ENCODE measurements around the gene SLC25A53. TPM values are rescaled to one million over a fixed set of nuclear protein-coding genes. Genes with fewer than 3 reads are reported as not detected.

The SLC25A53 gene
- total RNA-seq, 1 donor from 2014 or later = 5.2 TPM

DNA sequence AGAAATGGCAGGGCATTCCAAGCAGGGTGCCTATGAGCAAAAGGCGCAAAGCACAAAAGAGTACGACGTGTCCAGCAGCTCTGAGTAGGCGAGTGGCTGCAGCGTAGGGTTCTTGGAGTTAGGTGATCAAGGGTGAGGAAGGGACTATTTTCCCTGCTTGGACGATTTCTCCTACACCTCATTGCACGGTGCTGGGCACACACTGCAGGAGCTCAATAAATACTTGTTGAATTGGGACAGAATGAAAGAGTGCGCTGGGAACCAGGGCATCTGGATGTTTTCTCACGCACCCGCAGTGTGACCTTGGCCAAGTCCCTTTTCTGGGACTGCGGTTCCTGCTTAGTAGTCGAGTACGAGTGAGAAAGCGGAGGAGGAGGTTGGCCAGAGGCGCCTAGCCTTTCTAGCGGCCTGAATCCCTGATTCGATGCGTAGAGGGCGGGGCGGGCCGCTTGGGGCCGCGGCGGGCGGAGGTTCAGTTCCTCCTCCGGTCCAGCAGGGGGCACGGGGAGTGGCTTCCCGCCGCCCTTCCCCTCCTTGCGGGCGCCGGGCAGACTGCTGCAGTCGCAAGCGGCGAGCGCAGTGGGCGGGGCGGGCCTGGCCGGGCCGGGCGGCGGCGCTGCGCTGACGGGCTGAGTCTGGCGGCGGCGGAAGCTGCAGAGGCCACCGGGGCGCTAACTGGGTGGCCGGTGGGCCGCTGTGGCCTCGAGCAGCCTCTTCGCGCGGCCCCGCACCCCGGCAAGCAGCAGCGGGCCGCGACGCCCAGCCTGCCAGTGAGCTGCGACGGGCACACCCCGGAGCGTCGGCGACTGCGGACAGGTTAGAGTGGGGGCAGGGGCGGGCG is 9.3 kb upstream of the SLC25A53 start, which contains the start of gene FAM199X:
Gene FAM199X (plus strand): TSS at position 560 of the 841 bp plus-strand sequence. CDS start 333 bp downstream, outside the sequence.
- H3K4me3 ChIP-seq (ENCODE audit: low read depth, low read length) = peak within 1 kb of the TSS; percentile 79
- peak; percentile 30 for DNase-seq (ENCODE audit: low read depth)
- TF ChIP-seq, protein P1, sequence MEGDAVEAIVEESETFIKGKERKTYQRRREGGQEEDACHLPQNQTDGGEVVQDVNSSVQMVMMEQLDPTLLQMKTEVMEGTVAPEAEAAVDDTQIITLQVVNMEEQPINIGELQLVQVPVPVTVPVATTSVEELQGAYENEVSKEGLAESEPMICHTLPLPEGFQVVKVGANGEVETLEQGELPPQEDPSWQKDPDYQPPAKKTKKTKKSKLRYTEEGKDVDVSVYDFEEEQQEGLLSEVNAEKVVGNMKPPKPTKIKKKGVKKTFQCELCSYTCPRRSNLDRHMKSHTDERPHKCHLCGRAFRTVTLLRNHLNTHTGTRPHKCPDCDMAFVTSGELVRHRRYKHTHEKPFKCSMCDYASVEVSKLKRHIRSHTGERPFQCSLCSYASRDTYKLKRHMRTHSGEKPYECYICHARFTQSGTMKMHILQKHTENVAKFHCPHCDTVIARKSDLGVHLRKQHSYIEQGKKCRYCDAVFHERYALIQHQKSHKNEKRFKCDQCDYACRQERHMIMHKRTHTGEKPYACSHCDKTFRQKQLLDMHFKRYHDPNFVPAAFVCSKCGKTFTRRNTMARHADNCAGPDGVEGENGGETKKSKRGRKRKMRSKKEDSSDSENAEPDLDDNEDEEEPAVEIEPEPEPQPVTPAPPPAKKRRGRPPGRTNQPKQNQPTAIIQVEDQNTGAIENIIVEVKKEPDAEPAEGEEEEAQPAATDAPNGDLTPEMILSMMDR (conservative IDR thresholded peaks at IDR 0.05; ENCODE audit: low read depth, low read length) = peak; percentile 47

DNA sequence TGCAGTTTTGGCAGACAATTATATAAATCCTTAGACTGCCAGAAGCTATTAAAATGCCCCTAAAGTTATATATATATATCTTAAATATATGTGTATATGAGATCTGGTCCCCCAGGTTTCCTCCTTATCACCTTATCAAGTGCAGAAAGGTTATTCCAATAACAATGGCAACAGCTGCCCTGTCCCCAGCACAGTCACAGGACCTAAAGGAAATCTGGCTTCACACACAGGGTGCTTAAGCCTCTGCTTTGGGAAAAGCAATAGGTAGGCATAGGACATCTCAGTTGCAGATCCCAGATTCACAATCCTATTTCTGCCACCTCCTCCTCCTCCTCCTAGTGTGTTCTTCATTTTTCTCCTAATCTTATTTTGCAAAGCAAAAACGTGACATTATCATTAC is 5.8 kb downstream of the SLC25A53 start:
- TF ChIP-seq, protein P1 (conservative IDR thresholded peaks at IDR 0.05; ENCODE audit: low read depth, low read length) = no peak
- no peak overlapping the region for H3K4me3 ChIP-seq (ENCODE audit: low read depth, low read length)
- DNase-seq (ENCODE audit: low read depth) = no peak

DNA sequence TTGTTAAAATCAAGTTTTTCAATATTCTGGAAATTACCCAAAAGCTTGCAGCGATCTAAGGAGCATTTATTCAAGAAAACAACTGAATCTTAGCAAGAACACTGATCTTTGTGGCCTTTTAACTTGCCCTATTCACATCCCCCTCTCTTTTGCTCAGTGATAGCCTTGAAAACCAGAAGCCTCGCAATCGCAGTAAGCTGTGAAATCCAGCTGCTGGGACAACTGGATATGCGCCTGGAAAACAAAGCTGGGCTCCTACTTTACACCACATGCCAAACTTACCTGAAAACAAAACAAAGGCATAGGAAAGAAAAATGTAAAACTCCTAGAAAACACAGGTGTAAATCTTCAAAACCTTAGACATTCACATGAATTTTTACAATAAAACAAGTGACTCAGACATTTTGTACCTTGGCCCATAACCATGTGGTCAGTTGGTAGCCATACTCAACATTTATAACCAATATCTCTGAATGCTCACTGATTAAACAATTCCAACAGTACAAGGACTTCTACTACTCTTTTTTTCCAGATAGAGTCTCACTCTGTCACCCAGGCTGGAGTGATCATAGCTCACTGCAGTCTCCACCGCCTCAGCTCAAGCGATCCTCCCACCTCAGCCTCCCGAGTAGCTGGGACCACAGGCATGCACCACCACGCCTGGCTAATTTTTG is 15.6 kb downstream of the SLC25A53 start:
- no peak for DNase-seq (ENCODE audit: low read depth)
- TF ChIP-seq, protein P1 (conservative IDR thresholded peaks at IDR 0.05; ENCODE audit: low read depth, low read length) = no peak
- no peak overlapping the region for H3K4me3 ChIP-seq (ENCODE audit: low read depth, low read length)

GRCh38 chrX:104137496-104137895 is 19.3 kb downstream of the SLC25A53 start:
- no peak overlapping the region for H3K4me3 ChIP-seq (ENCODE audit: low read depth, low read length)
- DNase-seq (ENCODE audit: low read depth) = no peak
- TF ChIP-seq, protein P1 (conservative IDR thresholded peaks at IDR 0.05; ENCODE audit: low read depth, low read length) = no peak

DNA sequence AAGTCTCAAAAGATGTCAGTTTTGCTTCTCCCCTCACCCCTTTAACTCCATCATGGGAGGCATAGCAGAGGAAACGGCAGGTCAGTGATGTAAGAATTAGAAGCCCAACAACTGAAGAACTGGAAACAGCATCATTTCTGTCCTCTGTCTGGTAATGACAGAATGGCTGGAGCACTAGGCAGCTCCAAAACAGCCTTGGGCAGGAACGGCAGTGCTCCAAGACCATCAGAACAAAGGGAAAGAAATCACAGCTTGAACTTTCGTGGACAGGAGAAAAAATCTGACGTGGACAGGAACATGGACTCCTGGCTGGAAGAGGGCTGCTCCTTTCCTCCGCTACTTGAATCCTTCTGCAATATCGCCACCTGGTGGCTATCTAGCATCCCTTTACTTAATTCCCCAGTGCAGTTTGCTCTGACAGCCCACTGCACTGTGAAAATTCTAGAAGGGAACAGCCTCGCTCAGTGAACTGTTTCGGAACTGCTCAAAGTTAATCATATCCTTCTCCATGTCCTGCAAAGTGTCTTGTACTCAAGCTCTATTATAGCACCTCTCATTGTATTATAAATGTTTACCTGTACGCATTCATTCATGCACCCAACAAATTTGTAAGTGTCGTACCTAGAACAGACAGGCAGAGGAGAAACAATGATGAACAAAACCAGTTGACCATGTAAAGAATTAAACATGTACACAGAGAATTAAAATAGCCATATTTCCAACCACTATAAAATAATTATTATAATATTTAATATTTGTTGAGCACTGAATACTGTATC is 20.4 kb downstream of the SLC25A53 start:
- peak overlapping the region; percentile 50 for H3K4me3 ChIP-seq (ENCODE audit: low read depth, low read length)
- TF ChIP-seq, protein P1 (conservative IDR thresholded peaks at IDR 0.05; ENCODE audit: low read depth, low read length) = peak; percentile 69
- peak; percentile 60 for DNase-seq (ENCODE audit: low read depth)

GRCh38 chrX:104135677-104136076 is 21.1 kb downstream of the SLC25A53 start:
- TF ChIP-seq, protein P1 (conservative IDR thresholded peaks at IDR 0.05; ENCODE audit: low read depth, low read length) = no peak
- H3K4me3 ChIP-seq (ENCODE audit: low read depth, low read length) = no peak overlapping the region
- peak; percentile 50 for DNase-seq (ENCODE audit: low read depth)
